Measurements from ENCODE around the gene GOSR1.
"Not testable (repeated sequence)": the region's sequence is repeated elsewhere in the genome, so short reads cannot be mapped to it uniquely, and the experiment has no call there.

The GOSR1 gene

GRCh38 chr17:30570596-30571265, 93.5 kb downstream of the GOSR1 start:
- H3K9me3 ChIP-seq = no peaks in the 10 kb centered on the region
- DNase-seq = no peak

DNA sequence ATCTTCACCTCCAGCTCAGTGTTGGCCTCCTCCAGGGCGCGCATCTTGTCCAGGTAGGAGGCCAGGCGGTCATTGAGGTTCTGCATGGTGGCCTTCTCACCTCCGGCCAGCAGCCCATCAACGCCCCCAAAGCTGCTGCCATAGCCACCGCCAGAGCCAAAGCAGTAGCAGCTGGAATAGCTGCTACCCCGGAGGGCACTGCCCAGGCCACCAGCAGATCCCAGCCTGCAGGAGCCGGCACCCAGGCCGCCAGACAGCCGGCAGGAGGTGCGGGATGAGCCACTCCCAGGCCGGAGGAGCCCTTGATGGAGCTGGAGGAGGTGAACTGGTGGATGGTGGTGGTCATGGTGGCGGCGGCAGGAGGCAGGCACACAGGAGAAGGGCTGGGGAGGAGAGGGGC, 94.2 kb downstream of the GOSR1 start:
- H3K4me3 ChIP-seq (ENCODE audit: low read depth, low read length); H3K36me3 ChIP-seq; DNase-seq; H3K4me1 ChIP-seq; H3K9me3 ChIP-seq; H3K27me3 ChIP-seq: not testable (repeated sequence)

More at GRCh38 chr17:30570596-30571265, 93.5 kb downstream of the GOSR1 start:
- Histone ChIP-seq H3K4me1 (no peaks in the 10 kb centered on the region), H3K4me3 (ENCODE audit: low read depth, low read length) (no peak overlapping the region), H3K27me3 (no peaks in the 10 kb centered on the region), H3K36me3 (no peaks in the 10 kb centered on the region)
- TF ChIP-seq CTCF (IDR thresholded peaks at IDR 0.05; ENCODE audit: low read depth, low read length) = no peak

GRCh38 chr17:30571921-30572320, 94.7 kb downstream of the GOSR1 start:
- Histone ChIP-seq H3K9me3 (no peaks in the 10 kb centered on the region), H3K4me3 (ENCODE audit: low read depth, low read length) (no peak overlapping the region), H3K27me3 (no peaks in the 10 kb centered on the region), H3K4me1 (no peaks in the 10 kb centered on the region), H3K36me3 (no peaks in the 10 kb centered on the region)
- no peak for TF ChIP-seq CTCF (IDR thresholded peaks at IDR 0.05; ENCODE audit: low read depth, low read length)
- no peak for DNase-seq

- not testable (repeated sequence) for H3K9me3 ChIP-seq; H3K36me3 ChIP-seq; H3K4me3 ChIP-seq (ENCODE audit: low read depth, low read length); H3K4me1 ChIP-seq; DNase-seq; H3K27me3 ChIP-seq
These were observed 95.7 kb downstream of the GOSR1 start for GRCh38 chr17:30572651-30573554.

- no peak overlapping the region for H3K4me3 ChIP-seq (ENCODE audit: low read depth, low read length)
- no peak for TF ChIP-seq CTCF (IDR thresholded peaks at IDR 0.05; ENCODE audit: low read depth, low read length)
- no peaks in the 10 kb centered on the region for H3K27me3 ChIP-seq
- H3K36me3 ChIP-seq = no peaks in the 10 kb centered on the region
- no peaks in the 10 kb centered on the region for H3K4me1 ChIP-seq
- DNase-seq = no peak
- no peaks in the 10 kb centered on the region for H3K9me3 ChIP-seq
These were observed 96.5 kb downstream of the GOSR1 start for GRCh38 chr17:30573603-30574175.

GRCh38 chr17:30574309-30574708, 97.1 kb downstream of the GOSR1 start:
- H3K4me1 ChIP-seq; H3K27me3 ChIP-seq; H3K4me3 ChIP-seq (ENCODE audit: low read depth, low read length); DNase-seq; H3K36me3 ChIP-seq; H3K9me3 ChIP-seq: not testable (repeated sequence)

DNA sequence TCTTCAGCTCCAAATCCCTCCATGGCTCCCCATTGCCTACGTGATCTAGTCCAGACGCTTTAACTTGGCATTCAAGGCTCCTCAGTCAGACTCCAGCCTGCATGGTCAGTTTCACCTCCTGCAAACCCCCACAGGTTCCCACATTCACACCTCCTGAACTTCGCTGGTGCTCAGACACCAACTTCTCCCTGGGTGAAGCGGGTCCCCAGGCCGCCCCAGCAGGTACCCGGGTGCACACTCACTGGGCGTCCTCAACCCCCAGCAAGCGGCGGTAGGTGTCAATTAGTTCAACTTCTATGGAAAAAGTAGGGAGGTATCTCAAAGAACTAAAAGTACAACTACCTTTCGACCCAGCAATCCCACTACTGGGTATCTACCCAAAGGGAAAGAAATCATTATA, 97.6 kb downstream of the GOSR1 start:
- H3K4me1 ChIP-seq; H3K27me3 ChIP-seq; H3K36me3 ChIP-seq; DNase-seq; H3K9me3 ChIP-seq; H3K4me3 ChIP-seq (ENCODE audit: low read depth, low read length): not testable (repeated sequence)

DNA sequence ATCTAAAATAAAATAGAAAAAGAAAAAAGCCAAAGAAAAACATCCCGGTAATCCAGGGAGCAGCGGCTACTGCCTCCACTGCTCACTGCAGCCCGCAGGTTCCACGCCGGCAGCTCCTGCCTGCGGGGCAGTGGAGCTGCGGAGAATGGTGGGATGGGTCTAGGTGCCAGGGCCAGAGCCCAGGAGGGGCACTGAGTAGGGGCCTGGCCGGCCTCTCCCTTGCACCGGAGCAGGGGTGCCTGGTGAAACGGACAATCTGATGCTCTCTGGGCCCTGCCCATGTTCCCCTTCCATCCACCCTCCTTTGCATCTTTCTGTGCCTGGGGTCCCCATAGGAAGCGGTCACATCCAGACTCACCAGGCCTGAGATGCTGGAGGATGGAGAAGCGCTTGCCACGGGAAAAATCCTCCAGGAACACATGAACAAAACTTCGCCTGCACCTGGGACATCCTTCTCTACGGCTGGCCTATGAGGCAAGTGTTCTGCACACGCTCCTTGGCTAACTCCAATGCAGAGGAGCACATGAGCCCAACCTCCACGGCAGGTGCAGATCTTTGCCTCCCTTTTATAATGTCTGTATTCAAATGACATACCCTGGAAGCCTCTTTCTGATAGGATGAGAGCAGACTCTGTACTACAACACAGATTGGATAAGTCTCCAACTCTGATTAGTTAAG, 98.6 kb downstream of the GOSR1 start:
- not testable (repeated sequence) for H3K9me3 ChIP-seq; H3K4me3 ChIP-seq (ENCODE audit: low read depth, low read length); H3K4me1 ChIP-seq; H3K36me3 ChIP-seq; DNase-seq; H3K27me3 ChIP-seq

All from BE2C (cell line).